ENCODE results near the gene NSDHL.

DNA sequence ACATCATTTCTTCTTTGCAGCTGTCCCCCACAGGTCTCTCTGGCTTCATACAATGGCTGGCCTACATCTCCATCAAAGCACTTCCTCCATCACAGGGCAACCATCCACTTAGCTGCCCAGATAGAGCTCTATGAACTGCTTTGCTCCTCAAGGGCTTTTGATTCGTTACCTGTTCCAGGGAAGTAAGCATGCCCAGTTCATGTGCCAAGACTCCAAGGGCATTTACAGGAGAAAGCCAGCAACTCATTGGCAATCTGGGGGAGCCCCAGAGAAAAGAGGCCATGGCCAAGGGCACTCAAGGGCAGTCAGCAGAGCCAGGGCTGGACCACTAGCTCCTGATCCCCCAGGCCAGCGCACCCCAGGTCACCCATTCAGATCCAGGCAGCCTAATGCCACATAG lies 42.5 kb downstream of the NSDHL start:
- TF ChIP-seq EZH2phosphoT487 (IDR thresholded peaks at IDR 0.05; ENCODE audit: borderline replicate concordance, low read depth, low read length), result no peak
- TF ChIP-seq, protein P1, sequence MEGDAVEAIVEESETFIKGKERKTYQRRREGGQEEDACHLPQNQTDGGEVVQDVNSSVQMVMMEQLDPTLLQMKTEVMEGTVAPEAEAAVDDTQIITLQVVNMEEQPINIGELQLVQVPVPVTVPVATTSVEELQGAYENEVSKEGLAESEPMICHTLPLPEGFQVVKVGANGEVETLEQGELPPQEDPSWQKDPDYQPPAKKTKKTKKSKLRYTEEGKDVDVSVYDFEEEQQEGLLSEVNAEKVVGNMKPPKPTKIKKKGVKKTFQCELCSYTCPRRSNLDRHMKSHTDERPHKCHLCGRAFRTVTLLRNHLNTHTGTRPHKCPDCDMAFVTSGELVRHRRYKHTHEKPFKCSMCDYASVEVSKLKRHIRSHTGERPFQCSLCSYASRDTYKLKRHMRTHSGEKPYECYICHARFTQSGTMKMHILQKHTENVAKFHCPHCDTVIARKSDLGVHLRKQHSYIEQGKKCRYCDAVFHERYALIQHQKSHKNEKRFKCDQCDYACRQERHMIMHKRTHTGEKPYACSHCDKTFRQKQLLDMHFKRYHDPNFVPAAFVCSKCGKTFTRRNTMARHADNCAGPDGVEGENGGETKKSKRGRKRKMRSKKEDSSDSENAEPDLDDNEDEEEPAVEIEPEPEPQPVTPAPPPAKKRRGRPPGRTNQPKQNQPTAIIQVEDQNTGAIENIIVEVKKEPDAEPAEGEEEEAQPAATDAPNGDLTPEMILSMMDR (conservative IDR thresholded peaks at IDR 0.05; ENCODE audit: low read length), result no peak
